Breast epithelium (tissue), 4 donors: ENCODE data around the gene C7orf57. TPM values are rescaled to one million over a fixed set of nuclear protein-coding genes. Genes with fewer than 3 reads are reported as not detected.

ENCODE experiments used
- DNase-seq, 2 donors: peaks; one replicate each; pipeline ENCODE4 v3.0.0-alpha.2; 2019; ENCODE audit warnings: low spot score in 2 of 2
- H3K27ac ChIP-seq, 2 donors: fragments of 200-600 bp; sonication (generic) in 1 of 2; one replicate each; pipeline ENCODE4 v1.5.1; 2016 to 2019; ENCODE audit warnings: mild to moderate bottlenecking in 1 of 2
- H3K27me3 ChIP-seq, 2 donors: fragments of 200-600 bp; sonication (generic) in 1 of 2; one replicate each; pipeline versions ENCODE4 v1.5.1 to v1.6.0; 2017 to 2019; ENCODE audit warnings: control low read depth in 1 of 2, mild to moderate bottlenecking in 1 of 2
- H3K36me3 ChIP-seq: fragments of 200-600 bp; one replicate; pipeline ENCODE4 v1.5.1; 2019
- H3K4me1 ChIP-seq, 2 donors: fragments of 200-600 bp; sonication (generic); one replicate each; pipeline ENCODE4 v1.5.1; 2016 to 2019; ENCODE audit warnings: control low read depth in 1 of 2
- H3K4me3 ChIP-seq, 3 donors: fragments of 200-600 bp; sonication (generic); 1 replicate in 2 of 3; 2 replicates in 1 of 3; pipeline ENCODE4 v1.5.1; 2016 to 2019; ENCODE audit warnings: mild to moderate bottlenecking in 3 of 3, moderate library complexity in 2 of 3
- H3K9me3 ChIP-seq, 2 donors: fragments of 200-600 bp; sonication (generic) in 1 of 2; one replicate each; pipeline ENCODE4 v1.5.1; 2016 to 2019; ENCODE audit warnings: control low read depth in 1 of 2
- POLR2A ChIP-seq: fragments of 450-650 bp; IDR thresholded peaks from one replicate; pipeline ENCODE4 v1.6.1; 2016; ENCODE audit warnings: antibody characterized with exemption, mild to moderate bottlenecking, moderate library complexity
- POLR2AphosphoS5 ChIP-seq, 3 donors: sonication (generic); formaldehyde crosslinking; IDR thresholded peaks; one replicate each; pipeline ENCODE4 v1.6.1; 2017; ENCODE audit warnings: antibody characterized with exemption in 3 of 3
- intact Hi-C: fragments of 100-400 bp; cut with DNase I; formaldehyde crosslinking; loops from one replicate; pipeline ENCODE4 v1.15.1; 2023; ENCODE audit warnings: low total_unique reads
- total RNA-seq, 3 donors: library from RNA; depleted of rRNA; stranded (reverse); fragments of >200 nt; gene quantifications; one replicate each; pipeline ENCODE4 v1.1.0, GENCODE V29; 2016
- TF ChIP-seq, protein P1 (sequence below), 3 donors: fragments of 450-650 bp; IDR thresholded peaks; one replicate each; pipeline ENCODE4 v1.5.1; 2016 to 2017; ENCODE audit warnings: antibody characterized with exemption in 3 of 3, mild to moderate bottlenecking in 3 of 3, moderate library complexity in 3 of 3

C7orf57 gene
- total RNA-seq, 3 donors from 2014 or later, result not detected

DNA sequence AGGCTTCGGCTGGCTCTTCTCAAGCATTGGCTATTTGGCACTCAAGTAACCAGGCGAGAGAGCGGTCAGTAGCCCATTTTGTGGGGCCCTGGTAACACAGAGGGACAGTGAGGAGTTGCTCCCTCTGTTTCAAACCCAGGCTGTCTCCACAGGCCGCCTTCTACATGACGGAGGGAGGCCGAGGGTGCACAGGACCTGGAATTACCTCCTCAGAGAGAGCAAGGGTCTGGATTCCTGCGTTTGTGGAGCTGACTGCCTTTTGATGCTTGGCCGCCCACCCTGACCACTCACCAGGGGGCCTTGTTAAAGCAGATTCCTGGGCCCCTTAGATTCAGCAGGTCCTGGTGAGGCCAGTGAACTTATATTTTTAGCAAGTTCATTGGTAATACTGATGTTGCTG lies 66.0 kb downstream of the C7orf57 start:
- no peaks in the 10 kb centered on the region for H3K4me1 ChIP-seq
- no peak overlapping the region for H3K4me3 ChIP-seq
- intact Hi-C loops, result no loop called here
- no peak for DNase-seq
- no peaks in the 10 kb centered on the region for H3K27me3 ChIP-seq
- TF ChIP-seq POLR2A (no peak), POLR2AphosphoS5 (IDR thresholded peaks at IDR 0.05) (no peak)
- TF ChIP-seq, protein P1, sequence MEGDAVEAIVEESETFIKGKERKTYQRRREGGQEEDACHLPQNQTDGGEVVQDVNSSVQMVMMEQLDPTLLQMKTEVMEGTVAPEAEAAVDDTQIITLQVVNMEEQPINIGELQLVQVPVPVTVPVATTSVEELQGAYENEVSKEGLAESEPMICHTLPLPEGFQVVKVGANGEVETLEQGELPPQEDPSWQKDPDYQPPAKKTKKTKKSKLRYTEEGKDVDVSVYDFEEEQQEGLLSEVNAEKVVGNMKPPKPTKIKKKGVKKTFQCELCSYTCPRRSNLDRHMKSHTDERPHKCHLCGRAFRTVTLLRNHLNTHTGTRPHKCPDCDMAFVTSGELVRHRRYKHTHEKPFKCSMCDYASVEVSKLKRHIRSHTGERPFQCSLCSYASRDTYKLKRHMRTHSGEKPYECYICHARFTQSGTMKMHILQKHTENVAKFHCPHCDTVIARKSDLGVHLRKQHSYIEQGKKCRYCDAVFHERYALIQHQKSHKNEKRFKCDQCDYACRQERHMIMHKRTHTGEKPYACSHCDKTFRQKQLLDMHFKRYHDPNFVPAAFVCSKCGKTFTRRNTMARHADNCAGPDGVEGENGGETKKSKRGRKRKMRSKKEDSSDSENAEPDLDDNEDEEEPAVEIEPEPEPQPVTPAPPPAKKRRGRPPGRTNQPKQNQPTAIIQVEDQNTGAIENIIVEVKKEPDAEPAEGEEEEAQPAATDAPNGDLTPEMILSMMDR (IDR thresholded peaks at IDR 0.05), result no peak
- H3K27ac ChIP-seq, result no peak overlapping the region
- no peaks in the 10 kb centered on the region for H3K36me3 ChIP-seq
- no peaks in the 10 kb centered on the region for H3K9me3 ChIP-seq

- Histone ChIP-seq H3K36me3 (no peaks in the 10 kb centered on the region), H3K9me3 (no peaks in the 10 kb centered on the region), H3K27me3 (no peaks in the 10 kb centered on the region), H3K27ac (no peak overlapping the region), H3K4me1 (no peaks in the 10 kb centered on the region), H3K4me3 (no peak overlapping the region)
- no peak for DNase-seq
- TF ChIP-seq POLR2A (no peak), POLR2AphosphoS5 (IDR thresholded peaks at IDR 0.05) (no peak)
- TF ChIP-seq, protein P1 (IDR thresholded peaks at IDR 0.05), result no peak
- intact Hi-C loops, result no loop called here
Measured at GRCh38 chr7:48101968-48102367, 66.6 kb downstream of the C7orf57 start.

DNA sequence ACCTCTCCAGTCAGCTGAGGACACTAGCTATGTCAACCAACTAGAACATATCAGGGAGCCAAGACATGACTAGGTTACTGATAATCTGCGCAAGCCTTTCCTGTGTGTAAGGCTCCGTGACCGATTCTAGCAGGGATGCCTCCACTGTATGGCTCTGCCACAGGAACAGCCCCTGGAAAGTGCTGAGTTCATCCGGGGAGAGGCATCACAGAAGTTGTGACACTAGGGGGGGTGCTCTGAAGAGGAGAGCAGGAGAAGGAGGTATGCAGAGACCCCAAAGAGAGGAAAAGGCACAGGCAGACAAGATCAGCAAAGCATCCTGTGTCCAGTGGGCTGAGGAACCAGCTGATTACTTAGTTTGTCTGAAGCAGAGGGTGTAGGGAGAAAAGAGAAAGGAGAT lies 67.2 kb downstream of the C7orf57 start:
- Histone ChIP-seq H3K9me3 (no peaks in the 10 kb centered on the region), H3K27ac (no peak overlapping the region), H3K27me3 (no peaks in the 10 kb centered on the region), H3K36me3 (no peaks in the 10 kb centered on the region), H3K4me1 (no peaks in the 10 kb centered on the region), H3K4me3 (no peak overlapping the region)
- intact Hi-C loops, result no loop called here
- TF ChIP-seq, protein P1 (IDR thresholded peaks at IDR 0.05), result no peak
- TF ChIP-seq POLR2A (no peak), POLR2AphosphoS5 (IDR thresholded peaks at IDR 0.05) (no peak)
- no peak for DNase-seq

DNA sequence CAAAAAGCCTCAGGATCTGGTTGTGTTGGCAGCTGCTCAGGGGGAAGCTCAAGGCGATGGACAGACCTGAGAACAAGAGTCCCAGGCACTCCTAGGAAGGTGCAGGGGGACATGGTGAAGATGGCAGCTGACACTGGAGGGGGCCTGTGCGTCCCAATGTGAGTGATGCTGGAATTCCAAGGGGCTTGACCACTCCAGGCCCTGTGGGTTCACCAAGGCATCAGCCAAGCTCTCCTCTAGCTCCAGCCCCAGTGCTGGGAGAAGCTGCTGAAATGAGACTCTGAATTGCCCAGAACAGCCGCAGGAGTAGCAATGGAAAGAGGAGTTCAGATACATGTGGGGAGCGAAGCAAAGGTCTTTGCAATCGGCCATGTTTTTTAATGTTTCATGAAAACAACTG lies 69.7 kb downstream of the C7orf57 start:
- DNase-seq, result no peak
- Histone ChIP-seq H3K4me1 (no peaks in the 10 kb centered on the region), H3K4me3 (no peak overlapping the region), H3K27me3 (no peaks in the 10 kb centered on the region), H3K9me3 (no peaks in the 10 kb centered on the region), H3K27ac (no peak overlapping the region), H3K36me3 (peaks cover 6% of the 10 kb centered on the region)
- intact Hi-C loops, result no loop called here
- TF ChIP-seq POLR2AphosphoS5 (IDR thresholded peaks at IDR 0.05) (no peak), POLR2A (no peak)
- TF ChIP-seq, protein P1 (IDR thresholded peaks at IDR 0.05), result no peak

DNA sequence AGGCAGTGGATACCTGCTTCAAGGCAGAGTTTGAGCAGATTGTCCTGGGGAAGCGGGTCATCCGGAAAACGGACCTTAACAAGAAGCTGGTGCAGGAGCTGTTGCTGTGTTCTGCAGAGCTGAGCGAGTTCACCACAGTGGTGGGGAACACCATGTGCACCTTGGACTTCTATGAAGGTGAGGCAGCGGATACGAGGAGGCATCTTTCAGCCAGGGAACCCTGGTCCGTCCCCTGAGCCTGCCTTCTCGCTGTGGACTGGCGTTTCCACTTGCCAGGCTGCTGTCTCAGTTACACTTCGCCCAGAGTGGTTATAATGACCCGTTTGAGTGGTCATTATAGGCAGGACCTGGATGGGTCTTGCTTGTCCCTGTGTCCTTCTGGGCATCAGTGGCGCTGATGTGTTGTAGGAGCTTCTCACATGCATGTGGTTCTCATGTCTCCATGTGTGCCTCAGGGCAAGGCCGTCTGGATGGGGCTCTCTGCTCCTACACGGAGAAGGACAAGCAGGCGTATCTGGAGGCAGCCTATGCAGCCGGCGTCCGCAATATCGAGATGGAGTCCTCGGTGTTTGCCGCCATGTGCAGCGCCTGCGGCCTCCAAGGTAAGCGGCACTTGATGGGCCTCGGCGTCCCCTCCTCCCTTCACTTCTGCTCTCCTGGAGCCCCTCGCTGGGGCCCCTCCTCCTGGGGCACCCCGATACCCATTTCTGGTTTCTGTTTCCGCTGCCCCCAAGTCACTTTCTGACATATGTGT lies 71.7 kb downstream of the C7orf57 start:
- H3K4me3 ChIP-seq, result no peak overlapping the region
- H3K9me3 ChIP-seq, result no peaks in the 10 kb centered on the region
- no peaks in the 10 kb centered on the region for H3K4me1 ChIP-seq
- no peak for DNase-seq
- no peaks in the 10 kb centered on the region for H3K27me3 ChIP-seq
- intact Hi-C loops, result no loop called here
- H3K27ac ChIP-seq, result no peak overlapping the region
- H3K36me3 ChIP-seq, result peaks cover 6% of the 10 kb centered on the region
- TF ChIP-seq POLR2A (no peak), POLR2AphosphoS5 (IDR thresholded peaks at IDR 0.05) (no peak)
- TF ChIP-seq, protein P1 (IDR thresholded peaks at IDR 0.05), result no peak
